ENCODE results near the gene UBAP2. TPM values are rescaled to one million over a fixed set of nuclear protein-coding genes. Genes with fewer than 3 reads are reported as not detected.
A peak's percentile ranks its signal among the peaks of the same experiment; 100 is the strongest.
"Not testable (repeated sequence)": the region's sequence is repeated elsewhere in the genome, so short reads cannot be mapped to it uniquely, and the experiment has no call there.

UBAP2 gene
- total RNA-seq, 1 donor from 2014 or later = 73.3 TPM

DNA sequence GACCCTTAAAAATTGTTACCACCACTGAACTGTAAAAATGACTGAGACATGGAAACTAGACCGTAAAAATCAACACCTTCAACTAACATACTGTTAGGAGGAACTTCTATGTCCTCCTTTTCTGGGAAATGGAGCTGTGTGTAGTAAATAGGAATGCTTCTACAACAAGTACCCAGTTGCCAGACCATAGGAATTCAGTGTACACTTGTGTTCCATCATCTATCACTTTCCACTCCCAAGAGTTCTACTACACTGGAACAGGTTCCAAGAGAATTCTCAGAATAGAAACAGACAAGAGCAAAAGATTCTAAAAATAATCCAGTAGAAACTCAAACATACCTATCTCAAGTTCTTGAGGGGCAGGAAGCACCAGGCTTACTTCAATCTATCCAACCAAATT is 23.6 kb downstream of the UBAP2 start:
- TF ChIP-seq, protein P1, sequence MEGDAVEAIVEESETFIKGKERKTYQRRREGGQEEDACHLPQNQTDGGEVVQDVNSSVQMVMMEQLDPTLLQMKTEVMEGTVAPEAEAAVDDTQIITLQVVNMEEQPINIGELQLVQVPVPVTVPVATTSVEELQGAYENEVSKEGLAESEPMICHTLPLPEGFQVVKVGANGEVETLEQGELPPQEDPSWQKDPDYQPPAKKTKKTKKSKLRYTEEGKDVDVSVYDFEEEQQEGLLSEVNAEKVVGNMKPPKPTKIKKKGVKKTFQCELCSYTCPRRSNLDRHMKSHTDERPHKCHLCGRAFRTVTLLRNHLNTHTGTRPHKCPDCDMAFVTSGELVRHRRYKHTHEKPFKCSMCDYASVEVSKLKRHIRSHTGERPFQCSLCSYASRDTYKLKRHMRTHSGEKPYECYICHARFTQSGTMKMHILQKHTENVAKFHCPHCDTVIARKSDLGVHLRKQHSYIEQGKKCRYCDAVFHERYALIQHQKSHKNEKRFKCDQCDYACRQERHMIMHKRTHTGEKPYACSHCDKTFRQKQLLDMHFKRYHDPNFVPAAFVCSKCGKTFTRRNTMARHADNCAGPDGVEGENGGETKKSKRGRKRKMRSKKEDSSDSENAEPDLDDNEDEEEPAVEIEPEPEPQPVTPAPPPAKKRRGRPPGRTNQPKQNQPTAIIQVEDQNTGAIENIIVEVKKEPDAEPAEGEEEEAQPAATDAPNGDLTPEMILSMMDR (IDR thresholded peaks at IDR 0.05; ENCODE audit: insufficient read depth, low read depth, low read length) = no peak
- no peak for TF ChIP-seq EZH2 (IDR thresholded peaks at IDR 0.05; ENCODE audit: insufficient read depth, low read length)
- FAIRE-seq (no peak), DNase-seq (ENCODE audit: low read depth) (peak; percentile 63)
- no peaks in the 10 kb centered on the region for H3K9me3 ChIP-seq (ENCODE audit: insufficient read depth, low read depth, low read length)
- no peak overlapping the region for H2AFZ ChIP-seq (ENCODE audit: low read depth, low read length)
- H3K4me3 ChIP-seq (ENCODE audit: insufficient read depth, low read depth, low read length) = no peak overlapping the region
- peaks cover 83% of the 10 kb centered on the region for H4K20me1 ChIP-seq (ENCODE audit: insufficient read depth, low read length)
- no peaks in the 10 kb centered on the region for H3K27me3 Mint-ChIP-seq (ENCODE audit: low read depth, unreplicated experiment)
- H3K36me3 Mint-ChIP-seq (ENCODE audit: low read depth, unreplicated experiment) = peaks cover 6% of the 10 kb centered on the region
- H3K4me2 ChIP-seq (ENCODE audit: low read length) = no peak overlapping the region
- H3K4me3 Mint-ChIP-seq (ENCODE audit: unreplicated experiment) = no peak overlapping the region
- peaks cover 2% of the 10 kb centered on the region for H3K36me3 ChIP-seq (ENCODE audit: insufficient read depth, low read length)
- no peak overlapping the region for H3K27ac ChIP-seq (ENCODE audit: low read depth, low read length)
- H3K9ac ChIP-seq (ENCODE audit: low read length) = no peak overlapping the region
- H3K79me2 ChIP-seq (ENCODE audit: insufficient read depth, low read length) = peaks cover 96% of the 10 kb centered on the region
- H3K9me3 Mint-ChIP-seq (ENCODE audit: unreplicated experiment) = no peaks in the 10 kb centered on the region
- no peaks in the 10 kb centered on the region for H3K4me1 ChIP-seq (ENCODE audit: insufficient read depth, low read length)
- H3K4me1 Mint-ChIP-seq (ENCODE audit: low read depth, unreplicated experiment) = peaks cover 6% of the 10 kb centered on the region
- H3K27me3 ChIP-seq (ENCODE audit: insufficient read depth, low read length) = no peaks in the 10 kb centered on the region
- no peak overlapping the region for H3K27ac Mint-ChIP-seq (ENCODE audit: unreplicated experiment)

DNA sequence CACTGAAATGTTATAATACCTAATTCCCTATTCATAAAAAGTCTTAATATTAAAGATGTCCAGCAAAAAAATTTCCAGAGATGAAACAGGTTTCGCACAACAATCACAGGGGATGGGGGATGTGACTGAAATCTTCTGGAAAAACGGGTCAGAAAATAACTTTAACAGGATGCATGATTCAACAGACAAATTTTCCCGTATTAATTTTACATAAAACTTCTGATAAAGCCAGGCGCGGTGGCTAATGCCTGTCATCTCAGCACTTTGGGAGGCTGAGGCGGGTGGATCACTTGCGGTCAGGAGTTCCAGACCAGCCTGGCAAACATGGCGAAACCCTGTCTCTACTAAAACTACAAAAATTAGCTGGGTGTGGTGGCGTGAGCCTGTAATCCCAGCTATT is 24.2 kb downstream of the UBAP2 start:
- H3K4me1 Mint-ChIP-seq (ENCODE audit: low read depth, unreplicated experiment); H3K4me3 Mint-ChIP-seq (ENCODE audit: unreplicated experiment); H3K27ac Mint-ChIP-seq (ENCODE audit: unreplicated experiment); H3K36me3 Mint-ChIP-seq (ENCODE audit: low read depth, unreplicated experiment); H3K27me3 Mint-ChIP-seq (ENCODE audit: low read depth, unreplicated experiment); H3K4me1 ChIP-seq (ENCODE audit: insufficient read depth, low read length); H3K27ac ChIP-seq (ENCODE audit: low read depth, low read length); H3K9ac ChIP-seq (ENCODE audit: low read length); FAIRE-seq; H3K36me3 ChIP-seq (ENCODE audit: insufficient read depth, low read length); H3K27me3 ChIP-seq (ENCODE audit: insufficient read depth, low read length); DNase-seq (ENCODE audit: low read depth); H2AFZ ChIP-seq (ENCODE audit: low read depth, low read length); H3K4me2 ChIP-seq (ENCODE audit: low read length); H3K9me3 ChIP-seq (ENCODE audit: insufficient read depth, low read depth, low read length); H3K9me3 Mint-ChIP-seq (ENCODE audit: unreplicated experiment); H3K4me3 ChIP-seq (ENCODE audit: insufficient read depth, low read depth, low read length): not testable (repeated sequence)
- Histone ChIP-seq H4K20me1 (ENCODE audit: insufficient read depth, low read length) (peaks cover 83% of the 10 kb centered on the region), H3K79me2 (ENCODE audit: insufficient read depth, low read length) (peaks cover 96% of the 10 kb centered on the region)

GRCh38 chr9:34016149-34016548 is 32.5 kb downstream of the UBAP2 start:
- H3K27me3 ChIP-seq (ENCODE audit: insufficient read depth, low read length) = no peaks in the 10 kb centered on the region
- no peaks in the 10 kb centered on the region for H3K36me3 Mint-ChIP-seq (ENCODE audit: low read depth, unreplicated experiment)
- H2AFZ ChIP-seq (ENCODE audit: low read depth, low read length) = no peak overlapping the region
- H3K79me2 ChIP-seq (ENCODE audit: insufficient read depth, low read length) = peaks cover 44% of the 10 kb centered on the region
- no peaks in the 10 kb centered on the region for H3K4me1 Mint-ChIP-seq (ENCODE audit: low read depth, unreplicated experiment)
- no peak overlapping the region for H3K4me2 ChIP-seq (ENCODE audit: low read length)
- no peak for FAIRE-seq
- H3K9me3 Mint-ChIP-seq (ENCODE audit: unreplicated experiment) = no peaks in the 10 kb centered on the region
- H3K36me3 ChIP-seq (ENCODE audit: insufficient read depth, low read length) = peaks cover 2% of the 10 kb centered on the region
- no peak overlapping the region for H3K27ac ChIP-seq (ENCODE audit: low read depth, low read length)
- no peak for DNase-seq (ENCODE audit: low read depth)
- no peak overlapping the region for H3K27ac Mint-ChIP-seq (ENCODE audit: unreplicated experiment)
- H3K9ac ChIP-seq (ENCODE audit: low read length) = no peak overlapping the region
- peaks cover 37% of the 10 kb centered on the region for H4K20me1 ChIP-seq (ENCODE audit: insufficient read depth, low read length)
- no peak overlapping the region for H3K4me3 Mint-ChIP-seq (ENCODE audit: unreplicated experiment)
- H3K27me3 Mint-ChIP-seq (ENCODE audit: low read depth, unreplicated experiment) = no peaks in the 10 kb centered on the region
- H3K9me3 ChIP-seq (ENCODE audit: insufficient read depth, low read depth, low read length) = no peaks in the 10 kb centered on the region
- no peaks in the 10 kb centered on the region for H3K4me1 ChIP-seq (ENCODE audit: insufficient read depth, low read length)
- H3K4me3 ChIP-seq (ENCODE audit: insufficient read depth, low read depth, low read length) = no peak overlapping the region
- TF ChIP-seq EZH2 (IDR thresholded peaks at IDR 0.05; ENCODE audit: insufficient read depth, low read length) = no peak
- TF ChIP-seq, protein P1 (IDR thresholded peaks at IDR 0.05; ENCODE audit: insufficient read depth, low read depth, low read length) = no peak

Data from astrocyte (in vitro differentiated cells and primary cell).